Iris pigment epithelial cell (primary cell): ENCODE results near the gene CEND1.

Source experiments
- DNase-seq: peaks from one replicate; pipeline ENCODE4 v3.0.0-alpha.2; 2011; ENCODE audit warnings: low read depth

Gene CEND1

GRCh38 chr11:794766-795633 lies 5.1 kb upstream of the CEND1 start:
- no peak for DNase-seq

GRCh38 chr11:794013-794765 lies 4.3 kb upstream of the CEND1 start:
- DNase-seq, result no peak

- no peak for DNase-seq
Observed at GRCh38 chr11:793556-793955, 3.7 kb upstream of the CEND1 start.

- DNase-seq, result no peak
Observed at GRCh38 chr11:792873-793272, 3.0 kb upstream of the CEND1 start.

GRCh38 chr11:792535-792821 lies 2.6 kb upstream of the CEND1 start:
- no peak for DNase-seq

- no peak for DNase-seq
Observed at GRCh38 chr11:791658-792534, 2.0 kb upstream of the CEND1 start.

- no peak for DNase-seq
Observed at GRCh38 chr11:790721-791564, 1.1 kb upstream of the CEND1 start.

GRCh38 chr11:788953-789940 lies 643 bp downstream of the CEND1 start:
- DNase-seq, result no peak

- DNase-seq, result no peak
Observed at GRCh38 chr11:788009-788640, 1.8 kb downstream of the CEND1 start.

GRCh38 chr11:787084-787675 lies 2.7 kb downstream of the CEND1 start:
- DNase-seq, result no peak

GRCh38 chr11:786235-787083 lies 3.4 kb downstream of the CEND1 start:
- DNase-seq, result no peak

GRCh38 chr11:783581-784015 lies 6.3 kb downstream of the CEND1 start:
- peak; percentile 80 for DNase-seq

GRCh38 chr11:782264-783174 lies 7.4 kb downstream of the CEND1 start:
- DNase-seq, result no peak

GRCh38 chr11:779955-780532 lies 9.8 kb downstream of the CEND1 start:
- DNase-seq, result no peak

- DNase-seq, result no peak
Observed at GRCh38 chr11:778976-779954, 10.6 kb downstream of the CEND1 start.
